Vagina (tissue), 2 donors: ENCODE measurements around the gene CDH26.

Source experiments
- CTCF ChIP-seq, 3 experiments: fragments of 450-650 bp in 2 of 3; fragments of 200-600 bp in 1 of 3; sonication (generic) in 1 of 3; IDR thresholded peaks; one replicate each; pipeline ENCODE4 v1.5.1; 2017 to 2019; ENCODE audit warnings: antibody characterized with exemption in 3 of 3, mild to moderate bottlenecking in 2 of 3, moderate library complexity in 2 of 3
- POLR2A ChIP-seq, 2 donors: fragments of 450-650 bp; IDR thresholded peaks; one replicate each; pipeline ENCODE4 v1.6.1; 2017; ENCODE audit warnings: antibody characterized with exemption in 2 of 2, mild to moderate bottlenecking in 2 of 2, moderate library complexity in 2 of 2
- POLR2AphosphoS5 ChIP-seq, 2 donors: sonication (generic); formaldehyde crosslinking; IDR thresholded peaks; one replicate each; pipeline ENCODE4 v1.9.0; 2017; ENCODE audit warnings: antibody characterized with exemption in 2 of 2, mild to moderate bottlenecking in 2 of 2, low read depth in 1 of 2; ENCODE audit not compliant: insufficient read depth in 1 of 2

- TF ChIP-seq CTCF (IDR thresholded peaks at IDR 0.05) = no peak
- no peak for TF ChIP-seq POLR2AphosphoS5 (IDR thresholded peaks at IDR 0.05; ENCODE audit: insufficient read depth in 1 of 2, low read depth in 1 of 2)
- no peak for TF ChIP-seq POLR2A (IDR thresholded peaks at IDR 0.05)
Measured at GRCh38 chr20:60034231-60035110, 76.2 kb downstream of the CDH26 start.
